Measurements from ENCODE around the gene DBT. TPM values are rescaled to one million over a fixed set of nuclear protein-coding genes. Genes with fewer than 3 reads are reported as not detected.
"Not testable (repeated sequence)": the region's sequence is repeated elsewhere in the genome, so short reads cannot be mapped to it uniquely, and the experiment has no call there.

The DBT gene
- 10 to 100 TPM; 15.5 to 20.3 TPM for total RNA-seq

- peak; percentile 97 for DNase-seq
- intact Hi-C loops (cut with DNase I) = loop anchor here (10.0 kb wide), 1 partner anchor 105 kb away; the partner anchor contains the start of gene CDC14A
- H3K27me3 ChIP-seq = no peaks in the 10 kb centered on the region
Observed at GRCh38 chr1:100249537-100250257, at the start of gene DBT. DBT (minus strand) TSS chr1:100249834; CDS start chr1:100249820, 14 bp downstream.

DNA sequence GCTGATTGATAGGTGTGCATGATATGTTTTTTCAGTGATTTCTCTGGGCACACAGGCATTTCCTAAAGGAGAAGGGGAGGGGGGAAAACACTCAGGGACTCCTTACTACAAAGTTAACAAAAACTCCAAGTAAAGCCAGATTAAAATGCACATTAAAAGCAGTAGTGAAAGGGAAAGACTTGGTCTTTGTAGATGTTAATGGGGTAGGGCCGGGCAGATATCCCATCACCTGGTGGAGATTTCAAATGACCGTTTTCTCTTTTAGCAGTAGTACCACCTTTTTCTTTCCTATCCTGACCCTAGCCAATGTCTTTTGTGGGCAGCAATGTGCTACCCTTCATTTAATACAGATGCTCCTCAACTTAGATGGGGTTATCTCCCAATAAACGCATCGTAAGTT is 48.9 kb upstream of the DBT start:
- no peak overlapping the region for H3K27ac ChIP-seq
- no peaks in the 10 kb centered on the region for H3K9me3 ChIP-seq
- H3K36me3 ChIP-seq = no peaks in the 10 kb centered on the region
- H3K4me1 ChIP-seq = no peaks in the 10 kb centered on the region
- TF ChIP-seq, protein P1, sequence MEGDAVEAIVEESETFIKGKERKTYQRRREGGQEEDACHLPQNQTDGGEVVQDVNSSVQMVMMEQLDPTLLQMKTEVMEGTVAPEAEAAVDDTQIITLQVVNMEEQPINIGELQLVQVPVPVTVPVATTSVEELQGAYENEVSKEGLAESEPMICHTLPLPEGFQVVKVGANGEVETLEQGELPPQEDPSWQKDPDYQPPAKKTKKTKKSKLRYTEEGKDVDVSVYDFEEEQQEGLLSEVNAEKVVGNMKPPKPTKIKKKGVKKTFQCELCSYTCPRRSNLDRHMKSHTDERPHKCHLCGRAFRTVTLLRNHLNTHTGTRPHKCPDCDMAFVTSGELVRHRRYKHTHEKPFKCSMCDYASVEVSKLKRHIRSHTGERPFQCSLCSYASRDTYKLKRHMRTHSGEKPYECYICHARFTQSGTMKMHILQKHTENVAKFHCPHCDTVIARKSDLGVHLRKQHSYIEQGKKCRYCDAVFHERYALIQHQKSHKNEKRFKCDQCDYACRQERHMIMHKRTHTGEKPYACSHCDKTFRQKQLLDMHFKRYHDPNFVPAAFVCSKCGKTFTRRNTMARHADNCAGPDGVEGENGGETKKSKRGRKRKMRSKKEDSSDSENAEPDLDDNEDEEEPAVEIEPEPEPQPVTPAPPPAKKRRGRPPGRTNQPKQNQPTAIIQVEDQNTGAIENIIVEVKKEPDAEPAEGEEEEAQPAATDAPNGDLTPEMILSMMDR (IDR thresholded peaks at IDR 0.05) = no peak
- DNase-seq = no peak
- no peaks in the 10 kb centered on the region for H3K27me3 ChIP-seq
- intact Hi-C loops (cut with DNase I) = no loop called here
- H3K9ac ChIP-seq (ENCODE audit: low read depth in 2 of 2, low read length in 2 of 2) = no peak overlapping the region
- no peak overlapping the region for H3K4me3 ChIP-seq

More at GRCh38 chr1:100249537-100250257, at the start of gene DBT:
- Histone ChIP-seq H3K4me1 (peaks cover 10% of the 10 kb centered on the region), H3K36me3 (no peaks in the 10 kb centered on the region), H3K27ac (peak within 1 kb of the TSS; percentile 53), H3K9me3 (no peaks in the 10 kb centered on the region), H3K4me3 (peak within 1 kb of the TSS; percentile 67), H3K9ac (ENCODE audit: low read depth in 2 of 2, low read length in 2 of 2) (peak within 1 kb of the TSS; percentile 79 to 100)
- TF ChIP-seq, protein P1 (IDR thresholded peaks at IDR 0.05) = no peak

DNA sequence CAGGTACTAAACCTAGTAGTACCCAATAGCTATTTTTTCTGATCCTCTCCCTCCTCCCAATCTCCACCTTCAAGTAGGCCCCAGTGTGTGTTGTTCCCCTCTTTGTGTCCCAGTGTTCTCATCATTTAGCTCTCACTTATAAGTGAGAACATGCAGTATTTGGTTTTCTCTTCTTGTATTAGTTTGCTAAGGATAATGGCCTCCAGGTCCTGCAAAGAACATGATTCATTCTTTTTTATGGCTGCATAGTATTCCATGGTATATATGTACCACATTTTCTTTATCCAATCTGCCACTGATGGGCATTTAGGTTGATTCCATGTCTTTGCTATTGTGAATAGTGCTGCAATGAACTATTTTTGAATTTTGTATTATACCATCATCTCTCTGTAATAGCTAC is 47.4 kb upstream of the DBT start:
- DNase-seq; H3K27ac ChIP-seq; H3K9me3 ChIP-seq; intact Hi-C loops (cut with DNase I); H3K27me3 ChIP-seq; H3K4me3 ChIP-seq; H3K4me1 ChIP-seq; H3K9ac ChIP-seq (ENCODE audit: low read depth in 2 of 2, low read length in 2 of 2); H3K36me3 ChIP-seq: not testable (repeated sequence)

DNA sequence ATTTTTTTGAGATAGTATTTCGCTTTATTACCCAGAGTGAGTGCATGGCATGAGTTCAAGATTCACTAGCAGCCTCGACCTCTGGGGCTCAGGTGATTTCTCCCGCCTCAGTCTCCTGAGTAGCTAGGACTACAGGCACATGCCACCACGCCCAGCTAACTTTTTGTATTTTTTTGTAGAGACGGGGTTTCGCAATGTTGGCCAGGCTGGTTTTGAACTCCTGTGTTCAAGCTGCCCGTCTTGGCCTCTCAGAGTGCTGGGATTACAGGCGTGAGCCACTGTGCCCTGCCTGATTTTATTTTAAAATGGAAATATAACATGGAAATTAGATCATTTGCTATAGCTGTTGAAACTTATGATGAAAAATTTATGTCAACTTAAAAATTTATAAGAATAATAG is 46.5 kb upstream of the DBT start:
- Histone ChIP-seq H3K27ac (no peak overlapping the region), H3K4me3 (no peak overlapping the region), H3K36me3 (peaks cover 9% of the 10 kb centered on the region), H3K9ac (ENCODE audit: low read depth in 2 of 2, low read length in 2 of 2) (no peak overlapping the region), H3K4me1 (no peaks in the 10 kb centered on the region), H3K9me3 (no peaks in the 10 kb centered on the region), H3K27me3 (no peaks in the 10 kb centered on the region)
- TF ChIP-seq, protein P1 (IDR thresholded peaks at IDR 0.05) = no peak
- DNase-seq = no peak
- intact Hi-C loops (cut with DNase I) = no loop called here

- Histone ChIP-seq H3K4me1 (no peaks in the 10 kb centered on the region), H3K4me3 (no peak overlapping the region), H3K27me3 (no peaks in the 10 kb centered on the region), H3K27ac (no peak overlapping the region), H3K36me3 (peaks cover 13% of the 10 kb centered on the region), H3K9ac (ENCODE audit: low read depth in 2 of 2, low read length in 2 of 2) (no peak overlapping the region), H3K9me3 (no peaks in the 10 kb centered on the region)
- intact Hi-C loops (cut with DNase I) = no loop called here
- TF ChIP-seq, protein P1 (IDR thresholded peaks at IDR 0.05) = no peak
- no peak for DNase-seq
Observed at GRCh38 chr1:100292711-100293110, 43.1 kb upstream of the DBT start.

- no peak for DNase-seq
- TF ChIP-seq, protein P1 (IDR thresholded peaks at IDR 0.05) = no peak
- Histone ChIP-seq H3K36me3 (peaks cover 13% of the 10 kb centered on the region), H3K4me3 (no peak overlapping the region), H3K9me3 (no peaks in the 10 kb centered on the region), H3K9ac (ENCODE audit: low read depth in 2 of 2, low read length in 2 of 2) (no peak overlapping the region), H3K27ac (no peak overlapping the region), H3K27me3 (no peaks in the 10 kb centered on the region), H3K4me1 (no peaks in the 10 kb centered on the region)
- intact Hi-C loops (cut with DNase I) = no loop called here
Observed at GRCh38 chr1:100290291-100290690, 40.7 kb upstream of the DBT start.
